GM19099 (cell line): Measurements from ENCODE around the gene AMBRA1.
A peak's percentile ranks its signal among the peaks of the same experiment; 100 is the strongest.

Experiments used
- POLR2A ChIP-seq: IDR thresholded peaks from 3 replicates; pipeline ENCODE4 v1.6.1; 2011; ENCODE audit warnings: low read depth; ENCODE audit not compliant: insufficient read length; ENCODE audit errors: extremely low read depth

Gene AMBRA1

GRCh38 chr11:46593550-46594373 is at the start of gene AMBRA1:
TSS of gene AMBRA1 (minus strand) at chr11:46594023. CDS start at chr11:46548380, 45,643 bp downstream.
- peak; percentile 62 for TF ChIP-seq POLR2A

- no peak for TF ChIP-seq POLR2A
Observed at GRCh38 chr11:46643531-46643930, 49.7 kb upstream of the AMBRA1 start.

GRCh38 chr11:46642627-46643335 is 49.0 kb upstream of the AMBRA1 start:
- TF ChIP-seq POLR2A, result no peak

GRCh38 chr11:46641639-46642038 is 47.8 kb upstream of the AMBRA1 start:
- no peak for TF ChIP-seq POLR2A

- no peak for TF ChIP-seq POLR2A
Observed at GRCh38 chr11:46640036-46640788, 46.4 kb upstream of the AMBRA1 start.

GRCh38 chr11:46639197-46639839 is 45.5 kb upstream of the AMBRA1 start:
- no peak for TF ChIP-seq POLR2A

GRCh38 chr11:46637546-46637945 is 43.7 kb upstream of the AMBRA1 start:
- no peak for TF ChIP-seq POLR2A

- no peak for TF ChIP-seq POLR2A
Observed at GRCh38 chr11:46635557-46636139, 41.8 kb upstream of the AMBRA1 start.

- TF ChIP-seq POLR2A, result no peak
Observed at GRCh38 chr11:46633291-46634217, 39.7 kb upstream of the AMBRA1 start.

- TF ChIP-seq POLR2A, result no peak
Observed at GRCh38 chr11:46632502-46632901, 38.7 kb upstream of the AMBRA1 start.

- no peak for TF ChIP-seq POLR2A
Observed at GRCh38 chr11:46631676-46632075, 37.9 kb upstream of the AMBRA1 start.

GRCh38 chr11:46630237-46630636 is 36.4 kb upstream of the AMBRA1 start:
- TF ChIP-seq POLR2A, result no peak

- no peak for TF ChIP-seq POLR2A
Observed at GRCh38 chr11:46628961-46629360, 35.1 kb upstream of the AMBRA1 start.
